Adrenal gland (tissue), 5 donors: ENCODE data around the gene MVD.

Experiments used
- POLR2A ChIP-seq, 2 donors: fragments of 450-650 bp; IDR thresholded peaks; one replicate each; pipeline ENCODE4 v1.6.1; 2017; ENCODE audit warnings: antibody characterized with exemption in 2 of 2, mild to moderate bottlenecking in 2 of 2, moderate library complexity in 1 of 2
- TF ChIP-seq, protein P1 (sequence below), 6 experiments: fragments of 450-650 bp in 4 of 6; fragments of 200-600 bp in 2 of 6; sonication (generic) in 1 of 6; IDR thresholded peaks; 1 replicate in 5 of 6; 2 replicates in 1 of 6; pipeline versions ENCODE4 v1.5.1 to v1.8.0; 2016 to 2021; ENCODE audit warnings: antibody characterized with exemption in 6 of 6, mild to moderate bottlenecking in 2 of 6, moderate library complexity in 1 of 6
- donor health status: DM: no; HTN: no; CAD: no.

DNA sequence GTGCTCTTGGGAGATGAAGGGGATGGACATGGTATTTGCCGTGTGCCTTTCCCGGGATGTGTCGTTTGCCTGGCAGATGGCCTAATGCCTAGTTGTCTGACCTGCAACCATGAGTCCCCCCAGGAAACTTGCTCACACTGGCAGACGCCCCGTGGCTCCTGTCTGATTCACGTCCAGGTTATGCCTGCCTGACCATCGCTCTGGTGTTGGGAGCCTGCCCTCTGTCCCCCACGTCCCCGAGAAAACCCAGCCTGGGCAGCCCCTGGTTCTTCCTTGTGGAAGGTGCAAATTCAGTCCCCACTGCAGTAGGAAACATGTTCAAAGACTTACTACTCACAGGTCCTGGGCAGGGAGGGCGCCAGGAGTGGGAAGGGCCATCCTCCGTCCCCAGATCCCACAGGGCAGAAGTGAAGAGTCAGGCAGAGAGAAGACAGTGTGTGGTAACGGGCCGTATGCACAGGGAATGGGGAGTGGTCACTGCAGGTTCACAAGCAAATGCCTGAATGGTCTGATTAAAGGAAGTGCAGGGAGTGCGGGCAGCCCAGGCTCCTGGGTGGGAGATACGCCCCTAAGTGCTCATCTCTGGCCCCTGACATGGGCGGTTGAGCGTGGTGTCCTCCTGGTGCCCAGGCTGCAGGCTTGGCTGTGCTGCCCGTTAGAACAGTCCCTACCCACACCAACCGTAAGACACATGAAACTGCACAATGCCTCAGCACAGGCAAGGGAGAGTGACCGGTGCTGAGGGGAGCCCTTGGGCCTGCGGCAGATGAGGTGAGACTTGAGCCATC is 27.6 kb upstream of the MVD start:
- TF ChIP-seq, protein P1, sequence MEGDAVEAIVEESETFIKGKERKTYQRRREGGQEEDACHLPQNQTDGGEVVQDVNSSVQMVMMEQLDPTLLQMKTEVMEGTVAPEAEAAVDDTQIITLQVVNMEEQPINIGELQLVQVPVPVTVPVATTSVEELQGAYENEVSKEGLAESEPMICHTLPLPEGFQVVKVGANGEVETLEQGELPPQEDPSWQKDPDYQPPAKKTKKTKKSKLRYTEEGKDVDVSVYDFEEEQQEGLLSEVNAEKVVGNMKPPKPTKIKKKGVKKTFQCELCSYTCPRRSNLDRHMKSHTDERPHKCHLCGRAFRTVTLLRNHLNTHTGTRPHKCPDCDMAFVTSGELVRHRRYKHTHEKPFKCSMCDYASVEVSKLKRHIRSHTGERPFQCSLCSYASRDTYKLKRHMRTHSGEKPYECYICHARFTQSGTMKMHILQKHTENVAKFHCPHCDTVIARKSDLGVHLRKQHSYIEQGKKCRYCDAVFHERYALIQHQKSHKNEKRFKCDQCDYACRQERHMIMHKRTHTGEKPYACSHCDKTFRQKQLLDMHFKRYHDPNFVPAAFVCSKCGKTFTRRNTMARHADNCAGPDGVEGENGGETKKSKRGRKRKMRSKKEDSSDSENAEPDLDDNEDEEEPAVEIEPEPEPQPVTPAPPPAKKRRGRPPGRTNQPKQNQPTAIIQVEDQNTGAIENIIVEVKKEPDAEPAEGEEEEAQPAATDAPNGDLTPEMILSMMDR (IDR thresholded peaks at IDR 0.05): no peak
- no peak for TF ChIP-seq POLR2A (IDR thresholded peaks at IDR 0.05)
